GM18858 (cell line): ENCODE measurements around the gene HTR7.

Source experiments
- ATAC-seq: cut with Tn5 transposase; IDR thresholded peaks from one replicate; pipeline ENCODE4 v1.9.1; 2021; ENCODE audit not compliant: unreplicated experiment

HTR7 gene

GRCh38 chr10:90743291-90743690, 114.5 kb downstream of the HTR7 start:
- no peak for ATAC-seq

GRCh38 chr10:90741926-90742565, 115.8 kb downstream of the HTR7 start:
- ATAC-seq, result no peak

- no peak for ATAC-seq
These were observed 117.6 kb downstream of the HTR7 start for GRCh38 chr10:90740265-90740664.

GRCh38 chr10:90738885-90739284, 119.0 kb downstream of the HTR7 start:
- no peak for ATAC-seq

- no peak for ATAC-seq
These were observed 123.4 kb downstream of the HTR7 start for GRCh38 chr10:90734415-90734814.

GRCh38 chr10:90732581-90732980, 125.3 kb downstream of the HTR7 start:
- ATAC-seq, result no peak

GRCh38 chr10:90723416-90724068, 134.3 kb downstream of the HTR7 start:
- ATAC-seq, result no peak

- no peak for ATAC-seq
These were observed 135.0 kb downstream of the HTR7 start for GRCh38 chr10:90722832-90723231.

GRCh38 chr10:90718182-90718581, 139.7 kb downstream of the HTR7 start:
- no peak for ATAC-seq

GRCh38 chr10:90712529-90712928, 145.3 kb downstream of the HTR7 start:
- no peak for ATAC-seq

GRCh38 chr10:90709727-90710126, 148.1 kb downstream of the HTR7 start:
- no peak for ATAC-seq

- ATAC-seq, result no peak
These were observed 150.2 kb downstream of the HTR7 start for GRCh38 chr10:90707657-90708056.

GRCh38 chr10:90701428-90701827, 156.4 kb downstream of the HTR7 start:
- ATAC-seq, result no peak

- ATAC-seq, result no peak
These were observed 161.7 kb downstream of the HTR7 start for GRCh38 chr10:90695915-90696676.
